ENCODE measurements around the gene MKNK1.

Gene MKNK1

GRCh38 chr1:46520063-46520911, 83.8 kb downstream of the MKNK1 start:
- no peak for DNase-seq

GRCh38 chr1:46519209-46519608, 84.9 kb downstream of the MKNK1 start:
- DNase-seq = no peak

DNA sequence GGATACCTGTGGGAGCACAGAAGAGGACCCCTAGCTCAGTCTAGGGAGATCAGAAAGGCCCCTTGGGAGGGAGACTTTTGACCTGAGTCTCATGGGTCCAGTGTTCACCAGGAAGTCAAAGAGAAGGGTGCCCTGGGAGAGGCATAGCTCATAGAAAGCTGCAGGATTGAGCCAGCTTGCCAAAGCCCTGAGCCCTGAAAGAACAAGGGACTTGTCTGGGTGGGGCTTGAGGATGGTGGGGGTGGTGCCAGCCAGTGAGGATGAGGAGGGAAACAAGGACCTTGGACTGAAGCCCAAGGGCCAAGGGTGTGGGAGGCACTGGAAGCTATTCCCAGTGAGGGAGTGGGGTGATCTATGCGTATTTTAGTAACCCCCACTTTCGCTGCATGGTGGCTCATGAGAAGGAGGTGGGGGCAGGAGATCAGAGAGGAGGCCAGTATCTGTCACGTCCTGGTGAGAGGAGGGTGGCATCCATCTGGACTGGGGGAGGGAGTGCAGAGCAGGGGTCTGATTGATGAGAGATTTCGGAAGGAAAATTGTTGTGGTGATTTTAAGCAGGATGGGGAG, 86.1 kb downstream of the MKNK1 start:
- no peak for DNase-seq

GRCh38 chr1:46517010-46517600, 87.0 kb downstream of the MKNK1 start:
- no peak for DNase-seq

GRCh38 chr1:46516200-46516950, 87.7 kb downstream of the MKNK1 start:
- DNase-seq = no peak

GRCh38 chr1:46515576-46515975, 88.5 kb downstream of the MKNK1 start:
- no peak for DNase-seq

DNA sequence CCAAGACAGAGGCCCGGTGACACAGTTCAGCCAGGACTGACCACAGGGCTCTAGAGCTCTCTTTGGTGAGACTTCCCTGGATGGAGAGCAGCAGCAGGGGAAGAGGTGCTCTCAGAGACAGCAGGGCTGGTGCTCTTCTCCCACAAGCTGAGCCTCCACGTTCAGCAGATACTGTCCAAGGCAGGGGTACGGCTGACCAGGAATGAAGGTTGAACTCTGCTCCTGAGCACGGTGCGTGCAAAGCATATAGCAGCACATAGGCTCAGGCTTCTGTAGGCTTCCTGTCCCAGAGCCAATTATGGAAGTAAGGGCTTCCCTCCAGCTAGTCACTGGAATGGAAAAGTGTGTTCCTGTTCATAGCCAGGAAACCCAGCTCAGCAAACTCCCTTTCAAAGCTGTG, 90.5 kb downstream of the MKNK1 start:
- no peak for DNase-seq

- no peak for DNase-seq
Measured at GRCh38 chr1:46512792-46513190, 91.3 kb downstream of the MKNK1 start.

GRCh38 chr1:46512135-46512791, 91.8 kb downstream of the MKNK1 start:
- no peak for DNase-seq

DNA sequence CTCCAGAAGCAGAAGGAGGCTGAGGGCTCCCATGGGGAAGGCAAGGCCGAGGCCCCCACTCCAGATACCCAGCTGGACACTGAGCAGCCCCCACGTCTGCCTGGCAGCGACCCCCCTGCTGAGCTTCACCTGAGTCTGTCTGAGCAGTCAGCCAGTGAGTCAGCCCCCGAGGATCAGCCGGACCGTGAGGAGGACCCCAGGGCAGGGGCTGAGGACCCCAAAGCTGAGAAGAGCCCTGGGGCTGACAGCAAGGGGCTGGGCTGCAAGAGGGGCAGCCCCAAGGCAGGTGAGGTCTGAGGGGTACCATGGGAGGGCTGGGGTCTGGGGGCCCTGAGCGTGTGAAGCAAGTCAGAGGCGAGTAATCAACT, 93.1 kb downstream of the MKNK1 start:
- no peak for DNase-seq

GRCh38 chr1:46510341-46510997, 93.6 kb downstream of the MKNK1 start:
- DNase-seq = no peak

DNA sequence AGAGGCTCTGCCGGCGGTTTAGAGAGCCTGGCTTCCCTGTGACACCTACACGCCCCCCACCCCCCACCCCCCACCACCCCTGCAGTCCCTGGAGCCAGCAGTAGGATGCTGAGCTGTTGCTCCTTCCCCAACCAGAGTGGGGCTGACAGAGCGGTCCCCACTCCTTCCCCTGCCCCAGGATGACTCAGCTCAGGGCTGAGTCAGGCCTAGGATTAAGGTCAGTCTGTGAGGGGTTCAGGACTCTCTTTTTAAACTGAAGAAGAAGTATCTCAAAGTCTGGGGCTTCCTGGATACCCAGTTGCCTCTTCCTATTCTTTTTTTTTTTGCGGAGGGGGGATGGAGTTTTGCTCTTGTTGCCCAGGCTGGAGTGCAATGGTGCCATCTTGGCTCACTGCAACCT, 95.3 kb downstream of the MKNK1 start:
- no peak for DNase-seq

All from activated CD4-positive, alpha-beta T cell treated with anti-CD3 and anti-CD28 coated beads for 4 hours (primary cell).